HUES48 (cell line): ENCODE results near the gene COBL.

Experiments used
- H3K27ac ChIP-seq: one replicate; pipeline ENCODE4 v1.7.0; 2013; ENCODE audit warnings: low read depth, low read length, inconsistent platforms
- H3K27me3 ChIP-seq: 2 replicates; pipeline ENCODE4 v1.6.1; 2013; ENCODE audit warnings: mild to moderate bottlenecking, low read length; ENCODE audit not compliant: control insufficient read depth, insufficient read depth
- H3K36me3 ChIP-seq: 2 replicates; pipeline ENCODE4 v1.6.1; 2013; ENCODE audit warnings: low read length; ENCODE audit not compliant: control insufficient read depth, insufficient read depth
- H3K4me1 ChIP-seq: 2 replicates; pipeline ENCODE4 v1.6.1; 2013; ENCODE audit warnings: mild to moderate bottlenecking, low read length; ENCODE audit not compliant: control insufficient read depth, insufficient read depth
- H3K4me3 ChIP-seq: 2 replicates; pipeline ENCODE4 v1.5.1; 2013; ENCODE audit warnings: mild to moderate bottlenecking, low read depth, low read length
- H3K9ac ChIP-seq: 2 replicates; pipeline ENCODE4 v1.6.1; 2013; ENCODE audit warnings: mild to moderate bottlenecking, low read depth, low read length, moderate library complexity
- H3K9me3 ChIP-seq: 2 replicates; pipeline ENCODE4 v1.6.1; 2013; ENCODE audit warnings: low read length; ENCODE audit not compliant: control insufficient read depth, insufficient read depth

COBL gene, protein sequence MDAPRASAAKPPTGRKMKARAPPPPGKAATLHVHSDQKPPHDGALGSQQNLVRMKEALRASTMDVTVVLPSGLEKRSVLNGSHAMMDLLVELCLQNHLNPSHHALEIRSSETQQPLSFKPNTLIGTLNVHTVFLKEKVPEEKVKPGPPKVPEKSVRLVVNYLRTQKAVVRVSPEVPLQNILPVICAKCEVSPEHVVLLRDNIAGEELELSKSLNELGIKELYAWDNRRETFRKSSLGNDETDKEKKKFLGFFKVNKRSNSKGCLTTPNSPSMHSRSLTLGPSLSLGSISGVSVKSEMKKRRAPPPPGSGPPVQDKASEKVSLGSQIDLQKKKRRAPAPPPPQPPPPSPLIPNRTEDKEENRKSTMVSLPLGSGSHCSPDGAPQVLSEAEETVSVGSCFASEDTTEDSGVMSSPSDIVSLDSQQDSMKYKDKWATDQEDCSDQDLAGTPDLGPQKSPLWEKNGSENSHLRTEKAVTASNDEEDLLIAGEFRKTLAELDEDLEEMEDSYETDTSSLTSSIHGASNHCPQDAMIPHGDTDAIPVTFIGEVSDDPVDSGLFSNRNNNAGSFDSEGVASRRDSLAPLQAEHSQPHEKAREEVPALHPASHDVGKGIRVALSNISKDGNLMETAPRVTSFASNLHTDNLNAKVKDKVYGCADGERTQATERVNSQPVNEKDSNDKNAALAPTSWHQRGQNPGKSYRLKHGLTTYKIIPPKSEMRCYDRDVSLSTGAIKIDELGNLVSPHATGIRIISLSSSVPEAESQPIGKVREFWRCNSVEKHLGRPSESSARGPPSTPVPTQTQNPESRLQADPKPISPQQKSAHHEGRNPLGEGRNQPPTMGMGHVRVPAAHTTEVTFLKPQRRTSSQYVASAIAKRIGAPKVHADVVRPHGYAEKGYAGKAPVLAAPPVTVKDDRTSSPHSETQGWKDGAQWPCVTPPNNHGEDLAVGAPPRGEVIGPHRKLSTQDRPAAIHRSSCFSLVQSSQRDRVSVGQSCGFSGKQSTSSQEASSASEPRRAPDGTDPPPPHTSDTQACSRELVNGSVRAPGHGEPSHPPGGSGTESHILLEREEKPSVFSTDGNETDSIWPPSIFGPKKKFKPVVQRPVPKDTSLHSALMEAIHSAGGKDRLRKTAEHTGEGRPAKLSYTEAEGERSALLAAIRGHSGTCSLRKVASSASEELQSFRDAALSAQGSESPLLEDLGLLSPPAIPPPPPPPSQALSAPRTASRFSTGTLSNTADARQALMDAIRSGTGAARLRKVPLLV

DNA sequence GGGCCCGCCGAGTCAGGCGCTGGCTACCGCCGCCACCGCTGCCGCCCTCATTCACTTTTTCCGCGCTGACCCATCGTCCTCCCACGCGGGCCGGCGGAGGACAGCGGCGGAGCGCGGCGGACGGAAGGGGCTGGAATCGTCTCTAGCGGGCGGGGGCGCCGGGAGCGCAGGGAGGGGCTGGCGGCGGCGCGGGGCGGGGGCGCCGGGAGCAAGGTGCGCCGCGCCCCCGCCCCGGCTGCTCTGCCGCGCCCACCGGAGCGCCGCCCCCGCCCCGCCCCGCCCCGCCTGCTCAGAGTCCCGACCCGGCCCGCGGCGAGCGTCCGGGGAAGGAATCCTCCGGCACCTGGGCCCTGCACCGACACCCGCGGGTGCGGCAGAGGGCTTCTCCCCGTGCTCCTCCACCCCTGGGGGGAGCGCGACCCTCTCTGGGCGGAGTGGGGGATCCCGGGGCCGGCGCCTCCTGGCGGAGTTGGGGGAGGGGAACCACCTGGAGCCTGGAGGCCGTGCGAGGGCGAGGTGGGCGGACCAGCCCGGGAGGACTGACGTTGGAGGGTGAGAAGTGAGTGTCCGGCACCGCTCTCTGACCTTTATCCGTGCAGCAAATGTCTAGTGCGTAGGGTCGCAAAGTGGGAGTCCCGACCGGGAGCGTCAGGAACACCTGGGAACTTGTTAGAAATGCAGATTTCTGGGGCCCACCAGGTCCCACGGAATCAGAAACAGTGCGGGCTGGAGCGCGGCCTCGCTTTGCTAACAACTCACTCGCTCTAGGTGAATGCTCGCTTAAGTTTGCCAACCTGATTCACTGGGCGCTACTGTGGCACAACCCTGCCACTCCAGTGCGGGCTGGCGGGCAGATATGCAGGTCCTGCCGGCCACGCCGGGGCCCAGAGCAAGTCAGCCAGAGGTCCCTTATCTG is at the start of gene COBL:
COBL (minus strand) TSS at position 144 of the 916 bp plus-strand sequence. CDS start 176 bp downstream, outside the sequence.
- Histone ChIP-seq H3K9ac (peak within 1 kb of the TSS; percentile 71), H3K4me1 (peaks cover 43% of the 10 kb centered on the region), H3K27me3 (0 out of 2 replicates have a peak, but pooled peaks cover 4% of the 10 kb centered on the region), H3K4me3 (peak within 1 kb of the TSS; percentile 95), H3K9me3 (no peaks in the 10 kb centered on the region), H3K36me3 (no peaks in the 10 kb centered on the region), H3K27ac (peak within 1 kb of the TSS; percentile 68)

DNA sequence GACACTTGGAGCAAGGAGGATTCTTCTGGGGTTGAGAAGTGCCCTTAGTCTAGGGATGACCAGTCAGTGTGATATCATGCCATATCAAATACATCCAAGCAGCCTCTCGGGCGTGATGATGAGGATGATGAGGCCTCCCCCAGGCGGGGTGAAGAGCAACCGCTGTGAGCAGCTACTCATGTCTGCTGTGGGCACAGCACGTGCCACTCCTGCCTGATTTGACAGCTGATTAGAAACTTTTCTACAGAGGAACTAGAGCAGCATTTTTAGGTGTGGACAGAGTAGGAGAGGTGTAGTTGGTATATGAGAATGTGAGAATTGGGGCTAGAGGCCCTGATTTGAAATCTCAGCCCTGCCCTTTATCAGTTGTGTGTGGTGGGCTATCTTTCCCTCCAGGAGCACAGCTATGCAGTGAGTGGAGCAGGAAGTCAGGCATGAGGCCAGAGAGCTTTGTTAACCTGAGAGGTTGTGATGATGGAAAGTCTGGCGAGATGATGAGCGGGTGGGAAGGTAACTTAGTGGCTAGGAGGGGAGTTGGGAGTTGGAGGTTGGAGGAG is 49.6 kb upstream of the COBL start:
- H3K4me1 ChIP-seq = peaks cover 12% of the 10 kb centered on the region
- H3K9me3 ChIP-seq = no peaks in the 10 kb centered on the region
- no peaks in the 10 kb centered on the region for H3K27me3 ChIP-seq
- H3K9ac ChIP-seq = no peak overlapping the region
- no peaks in the 10 kb centered on the region for H3K36me3 ChIP-seq
- H3K27ac ChIP-seq = peak overlapping the region; percentile 40
- H3K4me3 ChIP-seq = no peak overlapping the region

DNA sequence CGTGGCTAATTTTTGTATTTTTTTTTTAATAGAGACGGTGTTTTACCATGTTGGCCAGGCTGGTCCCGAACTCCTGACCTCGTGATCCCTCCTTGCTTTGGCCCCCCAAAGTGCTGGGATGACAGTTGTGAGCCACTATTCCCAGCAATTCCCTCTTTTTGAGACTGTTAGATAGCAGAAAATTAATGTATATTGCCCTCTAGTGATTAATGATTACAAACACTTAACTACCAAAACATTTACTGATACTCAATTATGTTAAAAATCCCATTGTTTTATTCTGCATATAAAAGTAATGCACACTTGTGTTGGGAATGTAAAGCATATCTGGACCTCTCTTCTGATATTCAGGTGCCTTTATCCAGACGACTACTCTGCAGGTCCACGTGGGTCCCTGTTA is 41.2 kb upstream of the COBL start:
- H3K27ac ChIP-seq = no peak overlapping the region
- H3K36me3 ChIP-seq = no peaks in the 10 kb centered on the region
- no peak overlapping the region for H3K4me3 ChIP-seq

DNA sequence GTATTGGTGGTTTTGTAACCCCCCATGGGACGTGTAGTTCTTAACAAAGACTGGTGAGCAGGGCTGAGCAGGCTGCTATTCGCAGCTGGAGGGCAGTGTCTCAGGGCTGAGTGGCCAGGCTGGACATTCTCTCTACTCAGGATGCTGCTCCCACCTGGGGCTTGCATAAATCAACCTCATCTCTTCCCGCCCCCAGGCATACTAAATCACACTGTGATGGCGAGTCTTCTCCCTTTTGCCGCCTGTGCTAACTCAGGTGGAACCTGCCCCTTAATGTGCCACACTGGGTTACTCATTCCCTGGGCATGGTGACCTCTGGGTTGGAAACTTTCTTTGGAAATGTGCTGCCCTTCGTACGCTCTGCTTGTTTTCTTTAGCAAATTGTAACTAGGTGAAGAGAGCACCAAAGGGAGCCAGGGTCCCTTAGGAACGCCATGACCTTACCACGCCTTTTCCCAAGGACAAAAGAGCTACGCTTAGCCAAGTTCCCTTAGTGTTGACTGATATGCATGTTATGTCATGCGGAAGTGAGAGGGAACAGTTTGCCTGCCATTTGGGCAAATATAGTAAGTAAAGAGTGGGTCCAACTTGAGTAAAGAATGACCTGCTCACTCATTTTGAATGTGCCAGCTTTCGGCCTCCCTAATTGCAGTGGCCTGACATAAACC is 40.4 kb upstream of the COBL start:
- 0 out of 2 replicates have a peak, but pooled peaks cover 7% of the 10 kb centered on the region for H3K4me1 ChIP-seq
- no peak overlapping the region for H3K9ac ChIP-seq
- H3K9me3 ChIP-seq = no peaks in the 10 kb centered on the region
- no peak overlapping the region for H3K4me3 ChIP-seq
- no peak overlapping the region for H3K27ac ChIP-seq
- H3K27me3 ChIP-seq = no peaks in the 10 kb centered on the region
- H3K36me3 ChIP-seq = no peaks in the 10 kb centered on the region

More for the DNA sequence above, 41.2 kb upstream of the COBL start:
- H3K27me3 ChIP-seq = no peaks in the 10 kb centered on the region
- 0 out of 2 replicates have a peak, but pooled peaks cover 7% of the 10 kb centered on the region for H3K4me1 ChIP-seq
- no peaks in the 10 kb centered on the region for H3K9me3 ChIP-seq
- no peak overlapping the region for H3K9ac ChIP-seq

DNA sequence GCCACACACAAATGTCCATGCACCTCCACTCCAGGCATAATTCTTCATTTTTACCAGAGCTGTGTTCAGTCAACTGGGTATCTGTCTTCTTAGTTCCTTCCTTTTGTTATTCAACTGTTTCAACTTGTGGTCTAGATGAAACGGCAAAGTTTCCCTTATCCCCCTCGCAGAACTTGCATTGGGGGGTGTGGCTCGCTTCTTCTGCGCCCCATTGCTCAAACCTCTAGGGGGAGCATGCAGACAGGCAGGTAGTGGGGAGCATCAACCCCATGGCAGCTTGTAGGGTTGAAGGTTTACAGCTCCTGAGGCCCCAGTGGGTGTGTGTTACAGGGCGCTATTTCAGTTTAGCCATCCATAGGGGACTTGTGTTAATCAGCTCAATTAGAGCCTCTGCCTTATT is 38.3 kb upstream of the COBL start:
- Histone ChIP-seq H3K9ac (no peak overlapping the region), H3K27me3 (no peaks in the 10 kb centered on the region), H3K4me1 (peaks cover 11% of the 10 kb centered on the region; the same call in 1 of the 2 replicates), H3K9me3 (no peaks in the 10 kb centered on the region), H3K36me3 (no peaks in the 10 kb centered on the region), H3K27ac (no peak overlapping the region), H3K4me3 (no peak overlapping the region)

DNA sequence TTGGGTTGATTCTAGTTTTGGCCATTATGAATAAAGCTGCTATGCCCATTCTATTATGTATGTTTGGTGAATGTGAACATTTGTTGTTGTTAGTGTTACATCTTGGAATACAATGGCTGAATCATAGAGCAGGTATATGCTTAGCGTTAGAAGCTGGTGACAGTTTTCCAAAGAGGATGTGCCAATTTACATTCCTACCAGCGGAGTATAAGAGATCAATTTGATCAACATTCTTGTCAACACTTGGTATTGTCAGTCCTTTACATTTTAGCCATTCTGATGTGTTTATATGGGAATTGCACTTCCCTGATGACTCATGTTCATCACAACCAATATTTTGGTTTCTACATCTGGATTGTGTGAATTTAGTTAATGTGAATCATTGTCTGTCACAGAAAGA is 37.8 kb upstream of the COBL start:
- no peaks in the 10 kb centered on the region for H3K27me3 ChIP-seq
- H3K4me3 ChIP-seq = no peak overlapping the region
- no peak overlapping the region for H3K9ac ChIP-seq
- peaks cover 11% of the 10 kb centered on the region; the same call in 1 of the 2 replicates for H3K4me1 ChIP-seq
- H3K36me3 ChIP-seq = no peaks in the 10 kb centered on the region
- H3K27ac ChIP-seq = no peak overlapping the region
- H3K9me3 ChIP-seq = no peaks in the 10 kb centered on the region

DNA sequence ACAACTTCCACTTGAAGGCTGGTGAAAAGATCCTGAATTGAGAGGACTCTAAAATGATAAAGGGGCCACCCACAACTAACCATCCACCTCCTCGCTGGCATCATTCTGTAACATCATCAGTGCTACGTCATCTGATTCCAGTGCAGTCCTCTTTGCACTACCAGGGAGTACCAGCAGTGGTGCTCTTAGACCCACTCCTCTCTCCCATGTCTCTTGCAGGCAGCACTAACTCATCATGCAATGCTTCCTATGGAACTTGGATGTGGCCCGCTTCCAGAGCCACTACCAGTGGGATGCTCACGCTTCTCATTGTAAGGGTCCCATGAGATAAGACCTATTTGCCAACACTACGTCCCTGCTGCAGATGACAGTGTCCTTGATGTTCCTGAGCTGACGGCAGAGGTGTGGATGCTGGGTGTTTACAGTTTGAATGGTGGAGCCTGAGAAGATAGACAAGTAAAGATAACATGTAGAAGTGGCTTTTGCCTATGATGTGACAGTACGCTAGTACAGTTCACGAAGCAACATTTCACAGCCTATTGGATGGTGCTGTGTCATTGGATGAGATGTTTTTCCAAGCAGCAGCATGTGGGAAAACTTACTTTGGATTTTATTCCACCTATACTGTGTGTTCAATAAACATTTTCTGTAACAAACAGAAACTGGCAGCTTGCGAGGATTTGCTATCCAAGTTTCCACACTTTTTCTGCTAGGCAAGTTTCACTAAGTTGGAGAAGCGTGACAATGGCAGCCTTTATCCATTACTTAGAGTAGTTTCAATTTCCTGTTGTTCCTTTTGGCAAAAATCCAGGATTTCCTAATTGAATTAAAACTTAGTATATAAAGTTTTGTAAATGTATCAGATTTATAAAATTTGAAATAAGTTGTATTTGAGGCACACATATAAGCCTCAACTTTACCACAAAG is 35.8 kb upstream of the COBL start:
- Histone ChIP-seq H3K36me3 (no peaks in the 10 kb centered on the region), H3K27me3 (no peaks in the 10 kb centered on the region), H3K9ac (no peak overlapping the region), H3K9me3 (no peaks in the 10 kb centered on the region), H3K4me3 (no peak overlapping the region), H3K4me1 (peaks cover 11% of the 10 kb centered on the region; the same call in 1 of the 2 replicates), H3K27ac (no peak overlapping the region)

DNA sequence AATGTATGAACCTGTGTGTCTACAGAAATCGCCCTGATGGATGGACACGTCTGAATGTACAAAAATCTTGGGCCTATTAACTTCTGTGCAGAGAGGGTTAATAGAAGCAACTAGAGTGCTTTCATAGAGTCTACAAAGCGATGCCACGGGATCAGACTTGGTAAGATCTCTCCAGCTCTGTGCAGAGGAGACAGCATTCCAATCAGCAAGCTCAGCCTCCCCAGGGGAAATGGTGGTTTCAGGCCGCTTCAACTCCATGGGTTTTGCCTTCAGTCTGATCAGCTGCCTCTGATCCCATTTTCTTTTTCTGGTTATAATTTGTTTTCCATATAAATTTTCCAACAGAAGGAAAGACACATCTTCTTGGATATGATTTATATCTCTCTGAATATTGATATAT is 35.1 kb upstream of the COBL start:
- H3K9me3 ChIP-seq = no peaks in the 10 kb centered on the region
- no peak overlapping the region for H3K27ac ChIP-seq
- no peaks in the 10 kb centered on the region for H3K36me3 ChIP-seq
- H3K4me3 ChIP-seq = no peak overlapping the region
- no peaks in the 10 kb centered on the region for H3K27me3 ChIP-seq
- H3K4me1 ChIP-seq = peaks cover 4% of the 10 kb centered on the region; the same call in 1 of the 2 replicates
- H3K9ac ChIP-seq = no peak overlapping the region

DNA sequence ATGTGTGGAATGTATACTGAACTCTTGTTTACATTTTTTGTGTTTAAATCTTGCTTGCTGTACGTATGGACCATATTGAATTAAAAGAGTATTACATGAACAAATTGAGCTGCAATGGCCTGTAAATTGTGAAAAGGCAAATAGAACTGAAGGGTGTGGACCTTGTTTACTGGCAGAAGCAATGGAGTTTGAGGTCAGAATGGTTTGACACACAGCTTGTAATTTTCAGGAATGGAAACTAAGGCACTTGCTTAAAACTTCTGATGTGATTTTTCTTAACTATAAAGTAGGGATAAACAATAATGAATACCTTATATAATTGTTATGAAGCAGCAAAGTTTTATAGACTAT is 33.9 kb upstream of the COBL start:
- Histone ChIP-seq H3K27me3 (no peaks in the 10 kb centered on the region), H3K4me1 (peaks cover 3% of the 10 kb centered on the region; the same call in 1 of the 2 replicates), H3K9ac (no peak overlapping the region), H3K4me3 (no peak overlapping the region), H3K36me3 (no peaks in the 10 kb centered on the region), H3K9me3 (no peaks in the 10 kb centered on the region), H3K27ac (no peak overlapping the region)
